Measurements from ENCODE around the gene TTC33.

Gene TTC33

DNA sequence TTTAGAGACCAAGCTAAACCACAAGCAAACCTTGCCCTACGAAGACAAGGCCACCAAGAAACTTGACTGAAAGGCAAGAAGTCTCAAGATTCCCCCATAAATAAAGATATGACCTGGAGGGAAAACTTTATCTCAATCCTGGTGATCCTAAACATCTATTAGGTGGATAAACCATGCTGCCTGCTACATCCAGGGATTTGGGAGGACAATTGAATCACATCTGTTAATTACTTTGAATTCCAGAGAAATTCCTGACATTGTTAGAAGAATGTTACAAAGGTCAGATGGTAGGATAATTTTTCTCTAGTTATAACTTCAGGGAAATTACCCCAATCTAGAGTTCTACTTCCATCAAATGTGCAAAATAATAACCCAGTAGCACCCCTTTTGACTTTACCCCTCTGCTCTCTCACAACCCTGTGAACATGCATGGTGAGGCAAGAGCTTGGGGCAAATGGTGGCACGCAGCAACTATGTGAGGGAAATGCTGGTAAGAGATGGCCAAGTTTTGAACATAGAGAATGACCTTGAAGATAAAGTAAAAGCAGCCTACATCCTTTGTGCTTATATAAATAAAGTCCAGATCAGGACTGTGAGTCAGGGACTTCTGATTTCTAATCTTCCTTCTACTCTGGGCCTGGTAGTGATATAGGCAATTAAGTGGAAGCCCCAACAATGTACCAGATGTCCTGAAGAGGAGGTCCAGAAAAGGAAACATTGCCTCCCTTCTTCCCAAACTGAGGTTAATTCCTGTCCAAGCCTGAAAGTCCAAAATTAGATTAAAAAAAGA, 133.1 kb downstream of the TTC33 start:
- Histone ChIP-seq H3K9me3 (ENCODE audit: control insufficient read depth, insufficient read depth, low read length) (no peaks in the 10 kb centered on the region), H3K36me3 (ENCODE audit: insufficient read depth, low read length) (no peaks in the 10 kb centered on the region), H3K4me1 (ENCODE audit: insufficient read depth, low read length) (peaks cover 5% of the 10 kb centered on the region; the same call in 1 of the 2 replicates), H3K9ac (ENCODE audit: low read depth, low read length) (no peak overlapping the region)

DNA sequence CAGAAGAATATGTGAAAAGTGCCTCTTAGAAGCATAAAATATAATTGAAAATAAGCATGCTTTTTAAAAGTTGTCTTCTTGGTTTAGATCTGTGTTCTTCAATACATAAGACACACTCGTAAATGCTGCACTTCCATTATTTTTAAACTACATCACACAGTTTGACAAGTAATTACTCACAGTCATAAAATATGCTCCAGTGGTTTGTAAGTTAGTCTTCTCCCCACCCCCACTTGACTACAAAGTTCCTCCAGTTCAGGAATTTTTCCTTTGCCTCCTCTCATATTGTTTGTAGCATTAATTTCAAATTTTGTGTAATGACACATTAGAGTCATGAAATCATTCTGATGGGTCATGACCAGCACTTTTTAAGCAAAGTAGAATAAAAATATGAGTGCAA, 136.3 kb downstream of the TTC33 start:
- Histone ChIP-seq H3K9ac (ENCODE audit: low read depth, low read length) (no peak overlapping the region), H3K4me1 (ENCODE audit: insufficient read depth, low read length) (peaks cover 5% of the 10 kb centered on the region; the same call in 1 of the 2 replicates), H3K36me3 (ENCODE audit: insufficient read depth, low read length) (no peaks in the 10 kb centered on the region), H3K9me3 (ENCODE audit: control insufficient read depth, insufficient read depth, low read length) (no peaks in the 10 kb centered on the region)

GRCh38 chr5:40618926-40619325, 136.8 kb downstream of the TTC33 start:
- Histone ChIP-seq H3K9me3 (ENCODE audit: control insufficient read depth, insufficient read depth, low read length) (no peaks in the 10 kb centered on the region), H3K9ac (ENCODE audit: low read depth, low read length) (no peak overlapping the region), H3K4me1 (ENCODE audit: insufficient read depth, low read length) (peaks cover 5% of the 10 kb centered on the region; the same call in 1 of the 2 replicates), H3K36me3 (ENCODE audit: insufficient read depth, low read length) (no peaks in the 10 kb centered on the region)

DNA sequence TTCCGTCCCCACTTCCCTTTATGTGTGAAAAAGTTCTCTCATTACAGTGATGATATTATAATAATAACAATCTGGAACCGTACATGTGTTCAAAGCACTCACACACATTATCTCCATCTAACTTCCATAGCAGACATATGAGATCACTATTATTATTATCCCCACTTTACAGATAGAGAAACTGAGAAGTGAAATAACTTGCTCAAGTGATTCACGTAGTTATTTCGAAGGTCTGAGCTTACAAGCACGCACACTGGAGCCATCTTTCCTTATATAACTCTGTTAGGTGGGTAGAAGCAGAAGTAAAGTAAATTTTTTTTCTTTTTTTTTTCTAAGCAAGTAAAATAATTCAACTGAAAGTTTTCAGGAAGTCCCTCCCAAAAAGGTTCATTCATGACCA, 139.0 kb downstream of the TTC33 start:
- no peak overlapping the region for H3K9ac ChIP-seq (ENCODE audit: low read depth, low read length)
- no peaks in the 10 kb centered on the region for H3K36me3 ChIP-seq (ENCODE audit: insufficient read depth, low read length)

GRCh38 chr5:40615586-40616170, 140.1 kb downstream of the TTC33 start:
- no peaks in the 10 kb centered on the region for H3K36me3 ChIP-seq (ENCODE audit: insufficient read depth, low read length)
- no peaks in the 10 kb centered on the region for H3K4me1 ChIP-seq (ENCODE audit: insufficient read depth, low read length)
- H3K9me3 ChIP-seq (ENCODE audit: control insufficient read depth, insufficient read depth, low read length) = no peaks in the 10 kb centered on the region
- no peak overlapping the region for H3K9ac ChIP-seq (ENCODE audit: low read depth, low read length)

More for the DNA sequence above, 139.0 kb downstream of the TTC33 start:
- Histone ChIP-seq H3K9me3 (ENCODE audit: control insufficient read depth, insufficient read depth, low read length) (no peaks in the 10 kb centered on the region), H3K4me1 (ENCODE audit: insufficient read depth, low read length) (no peaks in the 10 kb centered on the region)

GRCh38 chr5:40614923-40615585, 140.7 kb downstream of the TTC33 start:
- H3K36me3 ChIP-seq (ENCODE audit: insufficient read depth, low read length) = no peaks in the 10 kb centered on the region
- H3K9me3 ChIP-seq (ENCODE audit: control insufficient read depth, insufficient read depth, low read length) = no peaks in the 10 kb centered on the region
- H3K9ac ChIP-seq (ENCODE audit: low read depth, low read length) = no peak overlapping the region
- no peaks in the 10 kb centered on the region for H3K4me1 ChIP-seq (ENCODE audit: insufficient read depth, low read length)

- Histone ChIP-seq H3K4me1 (ENCODE audit: insufficient read depth, low read length) (no peaks in the 10 kb centered on the region), H3K9ac (ENCODE audit: low read depth, low read length) (no peak overlapping the region), H3K9me3 (ENCODE audit: control insufficient read depth, insufficient read depth, low read length) (no peaks in the 10 kb centered on the region), H3K36me3 (ENCODE audit: insufficient read depth, low read length) (no peaks in the 10 kb centered on the region)
Observed at GRCh38 chr5:40614466-40614865, 141.3 kb downstream of the TTC33 start.

DNA sequence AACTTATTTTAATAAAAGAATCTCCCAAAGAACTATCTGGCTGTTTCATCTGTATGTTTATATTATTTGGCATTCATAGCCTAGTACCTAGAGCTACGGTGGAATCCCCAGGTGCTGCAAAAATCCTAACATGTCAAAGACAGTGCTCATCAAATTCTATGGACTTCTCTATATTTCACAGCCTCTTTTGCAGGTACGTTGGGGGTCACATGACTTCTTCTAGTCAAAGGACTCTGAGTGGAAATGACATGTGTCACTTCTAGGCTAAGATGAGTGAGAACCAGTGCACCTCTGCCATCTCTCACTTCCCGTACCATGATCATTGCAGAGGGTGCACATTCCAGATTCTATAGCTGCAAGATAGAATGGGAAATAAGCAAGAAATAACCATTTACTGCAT, 148.6 kb downstream of the TTC33 start:
- Histone ChIP-seq H3K4me1 (ENCODE audit: insufficient read depth, low read length) (no peaks in the 10 kb centered on the region), H3K9ac (ENCODE audit: low read depth, low read length) (no peak overlapping the region), H3K9me3 (ENCODE audit: control insufficient read depth, insufficient read depth, low read length) (no peaks in the 10 kb centered on the region), H3K36me3 (ENCODE audit: insufficient read depth, low read length) (no peaks in the 10 kb centered on the region)

- H3K4me1 ChIP-seq (ENCODE audit: insufficient read depth, low read length) = no peaks in the 10 kb centered on the region
- no peak overlapping the region for H3K9ac ChIP-seq (ENCODE audit: low read depth, low read length)
- no peaks in the 10 kb centered on the region for H3K36me3 ChIP-seq (ENCODE audit: insufficient read depth, low read length)
- no peaks in the 10 kb centered on the region for H3K9me3 ChIP-seq (ENCODE audit: control insufficient read depth, insufficient read depth, low read length)
Observed at GRCh38 chr5:40606077-40606765, 149.5 kb downstream of the TTC33 start.

DNA sequence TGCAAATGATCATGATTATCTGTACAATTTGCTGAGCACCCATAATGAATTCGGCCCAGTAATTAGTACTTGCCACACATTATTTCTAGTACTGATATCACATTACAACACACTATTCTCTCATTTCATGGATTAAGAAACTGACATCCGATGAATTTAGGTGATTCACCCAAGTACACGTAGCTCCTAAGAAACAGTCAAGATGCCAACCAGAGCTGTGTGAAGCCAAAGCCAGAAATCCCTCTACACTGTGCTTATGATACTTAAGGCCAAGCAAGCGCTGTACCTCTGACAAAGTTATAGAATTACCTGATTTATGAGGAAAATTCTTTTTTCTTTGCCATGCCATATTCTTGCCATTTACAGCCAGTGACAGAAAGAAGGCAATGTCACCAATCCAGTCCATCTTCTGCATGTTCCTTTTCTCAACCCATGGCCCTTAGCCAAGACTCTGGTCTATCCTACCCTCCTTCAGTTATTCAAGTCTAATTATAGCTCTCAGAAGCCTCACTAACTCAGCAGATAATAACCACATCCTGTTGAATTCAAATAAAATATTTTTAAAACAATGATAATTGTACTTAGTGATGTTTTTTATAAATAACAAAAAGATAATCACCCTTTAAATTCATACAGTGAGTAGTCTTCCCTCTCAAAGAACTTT, 150.3 kb downstream of the TTC33 start:
- H3K9me3 ChIP-seq (ENCODE audit: control insufficient read depth, insufficient read depth, low read length) = no peaks in the 10 kb centered on the region
- H3K9ac ChIP-seq (ENCODE audit: low read depth, low read length) = no peak overlapping the region
- no peaks in the 10 kb centered on the region for H3K4me1 ChIP-seq (ENCODE audit: insufficient read depth, low read length)
- no peaks in the 10 kb centered on the region for H3K36me3 ChIP-seq (ENCODE audit: insufficient read depth, low read length)

- no peaks in the 10 kb centered on the region for H3K36me3 ChIP-seq (ENCODE audit: insufficient read depth, low read length)
- no peak overlapping the region for H3K9ac ChIP-seq (ENCODE audit: low read depth, low read length)
- no peaks in the 10 kb centered on the region for H3K9me3 ChIP-seq (ENCODE audit: control insufficient read depth, insufficient read depth, low read length)
- H3K4me1 ChIP-seq (ENCODE audit: insufficient read depth, low read length) = no peaks in the 10 kb centered on the region
Observed at GRCh38 chr5:40603378-40603777, 152.4 kb downstream of the TTC33 start.

DNA sequence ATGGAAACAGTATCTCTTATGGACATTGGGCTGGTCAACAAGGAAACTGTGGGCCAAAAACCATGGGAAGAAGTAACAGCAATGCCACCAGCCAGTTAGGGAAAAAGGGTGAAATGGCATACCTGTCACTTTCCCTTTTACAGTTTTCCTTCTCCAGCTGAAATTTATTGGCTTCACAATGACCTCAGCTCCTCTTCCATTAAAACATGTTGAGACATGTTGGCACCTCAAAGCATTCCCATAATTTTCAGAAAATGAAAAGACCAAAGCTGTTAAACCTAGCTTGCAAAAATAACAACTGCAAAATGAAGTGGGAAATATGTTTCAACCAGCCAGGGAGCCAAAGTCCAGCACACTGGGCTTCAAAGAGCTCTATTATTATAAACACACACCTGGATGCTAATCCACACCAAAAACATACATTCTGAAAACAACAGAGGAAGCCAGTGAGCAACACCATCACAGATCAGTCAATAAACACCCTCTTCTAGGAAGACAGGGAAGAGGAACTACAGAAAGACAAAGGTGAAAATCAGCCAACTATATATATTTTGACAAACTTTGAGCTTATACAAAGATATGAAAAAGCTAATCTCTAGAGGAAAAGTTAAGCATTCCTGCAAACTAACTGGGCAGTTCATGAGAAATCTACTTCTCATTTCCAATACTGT, 154.4 kb downstream of the TTC33 start:
- no peak overlapping the region for H3K9ac ChIP-seq (ENCODE audit: low read depth, low read length)

DNA sequence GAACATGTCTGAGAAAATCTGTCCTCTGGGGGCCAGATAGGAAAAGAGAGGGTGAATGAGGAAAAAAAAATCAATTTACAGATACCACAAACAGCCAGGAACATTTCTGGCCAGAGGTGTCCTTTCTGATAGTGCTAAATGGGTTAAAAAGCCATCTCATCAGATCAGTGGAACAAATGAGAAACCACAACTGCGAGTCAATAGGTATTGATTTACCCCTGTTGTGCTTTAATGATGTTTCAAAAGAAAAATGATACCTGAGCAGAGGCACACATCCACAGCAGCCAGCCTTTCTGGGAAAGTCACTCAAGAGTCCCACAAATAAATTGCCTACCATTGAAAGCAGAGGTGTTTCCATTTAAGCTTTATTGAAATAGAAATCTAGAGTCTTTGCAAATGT, 155.4 kb downstream of the TTC33 start:
- H3K9ac ChIP-seq (ENCODE audit: low read depth, low read length) = no peak overlapping the region
- no peaks in the 10 kb centered on the region for H3K36me3 ChIP-seq (ENCODE audit: insufficient read depth, low read length)
- no peaks in the 10 kb centered on the region for H3K4me1 ChIP-seq (ENCODE audit: insufficient read depth, low read length)
- no peaks in the 10 kb centered on the region for H3K9me3 ChIP-seq (ENCODE audit: control insufficient read depth, insufficient read depth, low read length)

More for the DNA sequence above, 154.4 kb downstream of the TTC33 start:
- Histone ChIP-seq H3K9me3 (ENCODE audit: control insufficient read depth, insufficient read depth, low read length) (no peaks in the 10 kb centered on the region), H3K36me3 (ENCODE audit: insufficient read depth, low read length) (no peaks in the 10 kb centered on the region), H3K4me1 (ENCODE audit: insufficient read depth, low read length) (no peaks in the 10 kb centered on the region)

DNA sequence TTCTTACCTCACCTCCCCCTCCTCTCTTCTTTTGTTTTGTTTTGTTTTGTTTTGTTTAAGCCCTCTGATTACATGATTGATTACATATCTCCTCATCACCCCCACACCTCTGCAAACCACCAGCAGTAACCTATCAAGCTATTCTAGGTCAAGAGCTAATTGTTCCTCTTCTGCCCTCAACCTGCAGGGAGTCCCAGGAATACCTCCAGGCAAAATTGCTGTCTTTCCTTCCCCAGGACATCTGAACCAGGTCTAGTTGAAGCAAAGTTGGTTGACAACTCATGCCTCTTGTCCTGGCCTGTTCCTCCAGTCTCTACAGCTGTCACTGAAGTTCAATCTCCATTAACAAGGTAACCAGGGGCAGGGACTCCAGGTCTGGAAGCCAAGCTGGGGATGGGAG, 156.1 kb downstream of the TTC33 start:
- no peaks in the 10 kb centered on the region for H3K4me1 ChIP-seq (ENCODE audit: insufficient read depth, low read length)
- no peaks in the 10 kb centered on the region for H3K9me3 ChIP-seq (ENCODE audit: control insufficient read depth, insufficient read depth, low read length)

More for the DNA sequence above, 156.1 kb downstream of the TTC33 start:
- Histone ChIP-seq H3K36me3 (ENCODE audit: insufficient read depth, low read length) (no peaks in the 10 kb centered on the region), H3K9ac (ENCODE audit: low read depth, low read length) (no peak overlapping the region)
